ENCODE data around the gene RTF2. TPM values are rescaled to one million over a fixed set of nuclear protein-coding genes. Genes with fewer than 3 reads are reported as not detected.
A peak's percentile ranks its signal among the peaks of the same experiment; 100 is the strongest.
"Not testable (repeated sequence)": the region's sequence is repeated elsewhere in the genome, so short reads cannot be mapped to it uniquely, and the experiment has no call there.

RTF2 gene
- total RNA-seq, 2 donors from 2014 or later: 80.8 to 82.7 TPM

DNA sequence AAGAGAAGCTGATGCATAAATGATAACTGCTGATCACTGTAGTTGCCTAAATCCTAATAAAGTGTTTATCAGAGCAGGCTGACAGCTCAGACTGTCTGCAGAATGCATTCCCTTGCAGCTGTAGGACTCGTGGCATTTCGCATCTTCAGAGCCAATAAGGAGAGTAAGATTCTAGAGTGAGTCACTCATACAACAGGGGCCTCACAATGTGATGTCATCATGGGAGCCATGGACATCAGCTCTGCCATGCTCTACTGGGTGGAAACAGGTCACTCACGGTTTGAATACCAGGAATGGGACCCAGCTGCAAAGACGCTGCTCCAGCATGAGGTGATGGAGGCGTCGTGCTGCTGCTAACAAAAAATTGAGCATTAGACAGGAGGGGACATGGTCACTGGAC is 72.0 kb downstream of the RTF2 start:
- no peak for DNase-seq
- no peak overlapping the region for H3K4me3 Mint-ChIP-seq
- no peaks in the 10 kb centered on the region for H3K27me3 Mint-ChIP-seq (ENCODE audit: low read depth)
- no peaks in the 10 kb centered on the region for H3K4me1 Mint-ChIP-seq (ENCODE audit: low read depth)
- no peaks in the 10 kb centered on the region for H3K9me3 Mint-ChIP-seq
- no peak for ATAC-seq (replicated peaks in 1 of 2)
- no peaks in the 10 kb centered on the region for H3K36me3 Mint-ChIP-seq (ENCODE audit: insufficient read depth in 2 of 2)
- no peak overlapping the region for H3K27ac Mint-ChIP-seq

DNA sequence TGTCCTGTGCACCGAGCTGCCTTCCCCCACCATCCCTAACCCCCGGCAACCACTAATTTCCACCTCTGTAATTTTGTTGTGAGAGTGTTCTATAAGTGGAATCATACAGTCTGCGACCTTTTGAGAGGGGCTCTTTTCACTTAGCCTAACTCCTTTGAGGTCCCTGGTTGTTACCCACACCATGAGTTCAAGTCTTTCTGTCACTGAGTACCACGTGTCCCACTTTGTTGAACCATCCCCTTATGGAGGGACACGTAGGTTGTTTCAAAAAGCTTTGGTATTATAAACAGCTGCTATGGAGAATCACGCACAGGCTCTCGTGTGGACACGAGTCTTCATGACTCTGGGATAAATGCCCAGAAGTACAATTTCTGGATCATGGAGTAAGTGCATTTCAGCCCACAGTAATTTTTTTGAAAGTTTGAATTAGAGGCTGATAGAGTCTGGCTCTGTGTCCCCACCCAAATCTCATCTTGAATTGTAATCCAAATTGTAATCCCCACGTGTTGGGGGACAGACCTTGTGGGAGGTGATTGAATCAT is 74.1 kb downstream of the RTF2 start:
- DNase-seq (no peak), ATAC-seq (replicated peaks in 1 of 2) (no peak)
- no peaks in the 10 kb centered on the region for H3K27me3 Mint-ChIP-seq (ENCODE audit: low read depth)
- H3K9me3 Mint-ChIP-seq: no peaks in the 10 kb centered on the region
- no peaks in the 10 kb centered on the region for H3K36me3 Mint-ChIP-seq (ENCODE audit: insufficient read depth in 2 of 2)
- no peak overlapping the region for H3K27ac Mint-ChIP-seq
- H3K4me3 Mint-ChIP-seq: no peak overlapping the region
- H3K4me1 Mint-ChIP-seq (ENCODE audit: low read depth): no peaks in the 10 kb centered on the region

DNA sequence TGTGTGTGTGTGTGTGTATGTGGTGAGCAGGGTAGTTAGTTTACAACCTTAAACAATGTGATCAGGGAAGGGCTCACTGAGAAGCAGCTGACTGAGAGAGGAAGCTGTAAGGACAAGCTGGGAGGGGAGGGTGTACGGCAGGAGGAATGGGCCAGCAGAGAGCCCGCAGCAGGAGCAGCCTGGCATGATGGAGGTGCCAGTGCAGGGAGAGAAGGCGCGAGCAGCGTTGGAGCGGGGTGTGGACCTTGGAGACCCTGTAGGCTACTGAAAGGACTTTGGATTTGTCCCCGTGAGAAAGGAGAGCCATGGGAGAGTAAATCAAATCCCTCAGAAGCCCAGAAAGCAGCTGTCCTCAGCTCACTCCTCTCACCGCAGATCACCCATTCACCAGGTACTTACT is 83.1 kb downstream of the RTF2 start:
- H3K27ac Mint-ChIP-seq: no peak overlapping the region
- DNase-seq: no peak
- no peak for ATAC-seq (replicated peaks in 1 of 2)
- H3K36me3 Mint-ChIP-seq (ENCODE audit: insufficient read depth in 2 of 2): no peaks in the 10 kb centered on the region
- no peaks in the 10 kb centered on the region for H3K27me3 Mint-ChIP-seq (ENCODE audit: low read depth)
- peaks cover 8% of the 10 kb centered on the region for H3K4me1 Mint-ChIP-seq (ENCODE audit: low read depth)
- no peaks in the 10 kb centered on the region for H3K9me3 Mint-ChIP-seq
- H3K4me3 Mint-ChIP-seq: no peak overlapping the region

DNA sequence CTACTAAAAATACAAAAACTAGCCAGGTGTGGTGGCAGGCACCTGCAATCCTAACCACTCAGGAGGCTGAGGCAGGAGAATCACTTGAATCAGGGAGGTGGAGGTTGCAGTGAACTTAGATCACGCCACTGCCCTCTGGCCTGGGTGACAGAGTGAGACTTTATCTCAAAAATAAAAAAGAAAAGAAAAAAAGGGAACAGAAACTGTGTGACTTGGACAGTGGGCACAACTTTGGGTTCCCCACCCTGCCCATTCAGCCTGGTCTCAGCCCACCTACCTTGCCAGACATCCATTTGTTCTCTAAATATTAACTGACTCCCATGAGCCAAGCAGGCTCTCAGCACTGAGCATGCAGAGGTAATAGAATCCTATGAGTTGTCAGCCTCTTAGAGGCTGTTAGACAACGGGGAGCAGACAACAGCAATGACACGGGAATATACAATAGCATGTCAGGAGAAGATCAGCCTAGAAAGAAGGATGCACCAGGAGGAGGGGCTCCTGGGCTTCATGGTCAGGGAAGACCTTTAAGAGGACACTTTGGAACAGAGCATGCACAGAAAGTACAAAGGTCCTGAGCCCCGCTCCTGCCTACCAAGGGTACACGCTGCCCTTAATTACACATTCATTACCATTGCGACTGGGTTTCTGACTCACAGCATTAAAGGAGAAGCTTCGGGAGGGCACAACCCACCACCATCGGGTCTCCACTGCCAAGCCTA is 84.6 kb downstream of the RTF2 start:
- peaks cover 8% of the 10 kb centered on the region for H3K4me1 Mint-ChIP-seq (ENCODE audit: low read depth)
- DNase-seq: no peak
- no peak for ATAC-seq (replicated peaks in 1 of 2)
- H3K4me3 Mint-ChIP-seq: no peak overlapping the region
- H3K27me3 Mint-ChIP-seq (ENCODE audit: low read depth): no peaks in the 10 kb centered on the region
- H3K27ac Mint-ChIP-seq: no peak overlapping the region
- H3K9me3 Mint-ChIP-seq: no peaks in the 10 kb centered on the region
- no peaks in the 10 kb centered on the region for H3K36me3 Mint-ChIP-seq (ENCODE audit: insufficient read depth in 2 of 2)

DNA sequence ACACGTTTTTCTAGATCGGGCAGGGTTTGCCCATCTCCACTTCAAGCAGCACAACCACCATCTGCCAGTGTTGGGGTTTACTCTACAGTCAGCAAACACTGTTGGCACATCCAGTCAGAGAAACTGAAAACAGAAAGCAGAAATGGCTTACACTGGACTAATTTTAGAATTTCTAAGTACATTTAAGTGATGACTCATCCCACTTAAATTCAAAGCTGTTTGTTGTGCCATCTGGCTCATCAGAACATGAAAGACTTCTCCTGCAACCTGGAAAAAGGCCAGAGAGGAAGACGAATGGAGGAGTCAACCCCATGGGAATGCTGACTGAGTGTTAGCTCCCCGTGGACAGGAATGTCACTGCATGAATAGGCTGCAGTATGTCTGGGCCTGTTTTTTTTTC is 86.4 kb downstream of the RTF2 start:
- no peaks in the 10 kb centered on the region for H3K9me3 Mint-ChIP-seq
- H3K4me3 Mint-ChIP-seq: peak overlapping the region in 1 of 2 donors; percentile 1
- no peaks in the 10 kb centered on the region for H3K27me3 Mint-ChIP-seq (ENCODE audit: low read depth)
- DNase-seq (peak in 1 of 2 donors; percentile 2), ATAC-seq (replicated peaks in 1 of 2) (peak; percentile 52 to 76)
- H3K36me3 Mint-ChIP-seq (ENCODE audit: insufficient read depth in 2 of 2): no peaks in the 10 kb centered on the region
- H3K4me1 Mint-ChIP-seq (ENCODE audit: low read depth): peaks cover 8% of the 10 kb centered on the region
- H3K27ac Mint-ChIP-seq: peak overlapping the region; percentile 6

DNA sequence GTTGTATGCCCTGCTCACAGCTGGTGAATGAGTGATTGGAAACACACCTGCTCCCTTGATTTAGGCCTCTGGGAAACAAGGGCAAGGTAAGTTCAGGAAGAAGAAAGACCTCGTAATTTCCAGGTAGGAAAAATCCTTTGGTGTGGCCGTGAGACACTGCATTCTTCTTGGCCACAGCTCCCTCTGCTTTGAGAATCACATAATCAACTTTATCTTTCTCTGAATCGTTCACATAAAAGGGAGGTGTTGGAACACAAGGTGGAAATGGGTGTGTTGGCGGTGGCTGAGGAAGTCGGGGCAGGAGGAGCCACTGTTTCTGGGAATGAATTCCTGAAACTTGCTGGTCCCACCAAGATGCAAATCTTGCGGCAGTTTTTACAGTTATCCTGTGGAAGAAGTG is 90.5 kb downstream of the RTF2 start:
- Mint-ChIP-seq H3K27ac (no peak overlapping the region), H3K27me3 (ENCODE audit: low read depth) (no peaks in the 10 kb centered on the region), H3K36me3 (ENCODE audit: insufficient read depth in 2 of 2) (no peaks in the 10 kb centered on the region), H3K9me3 (no peaks in the 10 kb centered on the region), H3K4me3 (no peak overlapping the region), H3K4me1 (ENCODE audit: low read depth) (peaks cover 8% of the 10 kb centered on the region)
- no peak for ATAC-seq (replicated peaks in 1 of 2)
- no peak for DNase-seq

DNA sequence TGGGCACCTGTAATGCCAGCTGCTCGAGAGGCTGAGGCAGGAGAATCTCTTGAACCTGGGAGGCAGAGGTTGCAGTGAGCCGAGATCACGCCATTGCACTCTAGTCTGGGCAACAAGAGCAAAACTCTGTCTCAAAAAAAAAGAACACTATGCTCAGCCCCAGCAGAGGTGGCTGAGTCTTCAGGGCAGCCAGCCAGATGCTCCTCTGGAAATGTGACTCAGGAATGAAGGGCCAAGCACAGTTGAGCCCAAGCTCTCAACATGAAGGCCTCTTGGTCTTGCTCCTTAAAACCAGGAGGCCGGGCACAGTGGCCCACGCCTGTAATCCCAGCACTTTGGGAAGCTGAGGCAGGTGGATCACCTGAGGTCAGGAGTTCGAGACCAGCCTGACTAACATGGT is 96.1 kb downstream of the RTF2 start:
- DNase-seq; H3K4me3 Mint-ChIP-seq; H3K27ac Mint-ChIP-seq; H3K36me3 Mint-ChIP-seq (ENCODE audit: insufficient read depth in 2 of 2); H3K9me3 Mint-ChIP-seq; ATAC-seq (replicated peaks in 1 of 2); H3K4me1 Mint-ChIP-seq (ENCODE audit: low read depth); H3K27me3 Mint-ChIP-seq (ENCODE audit: low read depth): not testable (repeated sequence)

DNA sequence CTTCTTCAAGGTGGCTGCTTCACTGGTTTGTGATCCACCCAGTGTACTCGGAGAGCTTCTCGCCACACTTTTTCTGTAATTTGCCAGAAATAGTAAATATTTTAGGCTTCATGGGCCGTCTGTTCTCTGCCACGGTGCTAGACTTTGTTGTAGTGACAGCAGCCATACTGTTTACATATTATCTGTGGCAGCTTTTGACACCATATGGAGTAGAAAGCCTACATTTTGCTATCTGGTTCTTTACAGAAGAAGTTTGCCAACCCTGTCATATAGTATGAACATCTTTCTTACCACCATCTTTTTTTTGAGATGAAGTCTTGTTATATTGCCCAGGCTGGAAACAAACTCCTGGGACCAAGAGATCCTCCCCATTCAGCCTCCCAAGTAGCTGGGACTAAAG is 97.1 kb downstream of the RTF2 start:
- no peak for DNase-seq
- Mint-ChIP-seq H3K4me3 (no peak overlapping the region), H3K9me3 (no peaks in the 10 kb centered on the region), H3K27me3 (ENCODE audit: low read depth) (no peaks in the 10 kb centered on the region), H3K4me1 (ENCODE audit: low read depth) (no peaks in the 10 kb centered on the region), H3K27ac (no peak overlapping the region), H3K36me3 (ENCODE audit: insufficient read depth in 2 of 2) (no peaks in the 10 kb centered on the region)
- no peak for ATAC-seq (replicated peaks in 1 of 2)

DNA sequence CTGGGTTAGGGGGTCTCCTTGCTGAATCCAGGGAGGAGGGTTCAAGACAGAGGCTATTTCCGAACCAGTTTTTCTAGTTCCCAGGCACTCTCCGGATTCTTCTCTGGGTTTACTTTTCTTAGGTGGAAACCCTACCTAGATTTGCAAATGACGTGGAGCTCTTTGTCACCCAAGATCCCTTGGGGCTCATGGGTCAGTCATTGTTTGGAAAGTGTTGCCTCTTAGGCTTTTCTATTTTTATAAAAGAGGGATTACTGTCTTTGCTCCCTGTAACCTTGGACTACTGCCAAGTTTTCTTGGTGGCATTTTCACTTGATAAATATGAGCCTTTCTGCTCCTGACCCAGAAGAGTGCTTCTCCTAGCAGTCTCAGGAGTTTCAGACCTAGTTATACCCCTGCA is 98.2 kb downstream of the RTF2 start:
- no peaks in the 10 kb centered on the region for H3K36me3 Mint-ChIP-seq (ENCODE audit: insufficient read depth in 2 of 2)
- ATAC-seq (replicated peaks in 1 of 2) (no peak), DNase-seq (no peak)
- no peaks in the 10 kb centered on the region for H3K9me3 Mint-ChIP-seq
- no peak overlapping the region for H3K4me3 Mint-ChIP-seq
- H3K27ac Mint-ChIP-seq: no peak overlapping the region
- no peaks in the 10 kb centered on the region for H3K4me1 Mint-ChIP-seq (ENCODE audit: low read depth)
- no peaks in the 10 kb centered on the region for H3K27me3 Mint-ChIP-seq (ENCODE audit: low read depth)

Other genes starting within 250 kb of the RTF2 start
- not detected for gene MC3R, start 219.9 kb upstream of the RTF2 start, total RNA-seq
- gene FAM210B, start 109.7 kb upstream of the RTF2 start, total RNA-seq: 1 to 10 TPM; 4.6 to 4.9 TPM
- gene AURKA, start 76.4 kb upstream of the RTF2 start, total RNA-seq: 100 to 1,000 TPM; 110 to 142 TPM
- gene CSTF1, start 76.0 kb upstream of the RTF2 start, total RNA-seq: 10 to 100 TPM; 63.7 to 74.5 TPM
- gene CASS4, start 56.4 kb upstream of the RTF2 start, total RNA-seq: 1 to 10 TPM; 3.5 to 6.9 TPM
- gene FAM209A, start 56.1 kb downstream of the RTF2 start, total RNA-seq: 1 to 10 TPM; 1.7 to 2.2 TPM
- 1 to 10 TPM; 1.3 to 1.7 TPM for gene FAM209B, start 64.6 kb downstream of the RTF2 start, total RNA-seq
- gene TFAP2C, start 160.7 kb downstream of the RTF2 start, total RNA-seq: under 1 TPM in 1 of 2 donors, not detected in 1; 0.07 TPM